Activated effector memory CD4-positive, alpha-beta T cell treated with anti-CD3 and anti-CD28 coated beads, Interleukin-2, amount 50 U/mL, for 16 hours (primary cell): Measurements from ENCODE around the gene TIA1.
"Not testable (repeated sequence)": the region's sequence is repeated elsewhere in the genome, so short reads cannot be mapped to it uniquely, and the experiment has no call there.

Experiments used
- DNase-seq: peaks from one replicate; pipeline ENCODE4 v3.0.0-alpha.2; 2020

TIA1 gene

DNA sequence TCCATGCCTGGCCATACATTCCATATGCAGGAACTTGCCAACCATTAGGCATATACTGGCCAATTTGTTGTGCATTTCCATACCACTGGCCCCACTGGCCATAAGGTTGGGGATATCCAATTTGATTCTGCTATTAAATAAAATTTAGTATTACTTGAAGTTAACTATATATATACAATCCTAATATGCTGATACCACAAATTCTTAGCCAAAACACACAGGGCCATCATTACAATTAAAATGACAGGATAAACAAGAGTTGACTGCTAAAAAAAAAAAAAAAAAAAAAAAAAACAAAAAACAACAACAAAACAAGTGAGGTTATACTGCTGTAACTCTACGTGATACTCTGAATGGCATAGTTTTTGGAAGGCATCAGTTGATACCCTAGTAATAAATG is 34.1 kb downstream of the TIA1 start:
- no peak for DNase-seq

DNA sequence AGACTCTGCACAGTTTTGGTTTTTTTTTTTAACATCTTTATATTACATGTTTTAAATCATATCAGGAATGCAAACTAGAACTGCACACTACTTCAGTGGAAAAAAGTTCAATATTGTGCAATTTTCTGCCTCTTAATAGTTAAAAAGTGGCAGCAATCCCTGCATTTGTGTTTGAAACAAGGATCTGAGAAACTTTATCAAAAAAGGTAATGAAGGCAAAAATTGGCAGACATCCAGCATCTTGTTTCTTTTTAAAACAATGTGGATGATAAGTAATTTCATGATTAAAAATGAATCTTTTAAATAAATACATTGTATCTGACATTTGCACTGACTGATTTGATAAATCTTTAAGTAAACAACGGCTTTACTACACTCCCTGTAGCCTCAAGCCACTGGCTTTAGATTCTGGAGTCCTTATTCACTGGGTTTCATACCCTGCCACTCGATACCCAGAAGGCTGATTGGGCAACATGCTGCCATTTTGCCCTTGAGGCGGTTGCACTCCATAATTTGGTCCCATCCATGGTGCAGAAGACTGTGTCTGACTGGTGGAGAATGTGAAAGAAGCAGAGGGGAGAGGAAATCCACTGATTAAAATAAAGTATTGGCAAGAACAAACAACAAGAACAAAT is 36.0 kb downstream of the TIA1 start:
- no peak for DNase-seq

DNA sequence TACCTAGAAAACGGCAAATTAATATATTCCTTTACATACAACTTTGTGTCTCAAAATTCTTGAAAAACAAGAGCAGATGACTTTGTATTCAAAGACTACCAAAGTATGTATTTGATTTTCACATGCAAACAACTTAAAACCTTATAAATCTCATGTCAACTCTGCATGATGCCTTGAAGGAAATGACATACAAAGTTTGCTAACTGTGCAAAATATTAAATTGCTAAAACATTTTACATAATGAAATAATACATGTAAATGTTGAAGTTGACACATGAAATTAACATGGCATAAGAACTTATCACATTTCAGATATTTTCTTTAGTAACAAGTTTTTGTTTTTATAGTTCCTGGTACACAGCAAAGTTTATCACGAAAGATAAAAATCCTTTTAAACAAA is 36.8 kb downstream of the TIA1 start:
- DNase-seq, result no peak

DNA sequence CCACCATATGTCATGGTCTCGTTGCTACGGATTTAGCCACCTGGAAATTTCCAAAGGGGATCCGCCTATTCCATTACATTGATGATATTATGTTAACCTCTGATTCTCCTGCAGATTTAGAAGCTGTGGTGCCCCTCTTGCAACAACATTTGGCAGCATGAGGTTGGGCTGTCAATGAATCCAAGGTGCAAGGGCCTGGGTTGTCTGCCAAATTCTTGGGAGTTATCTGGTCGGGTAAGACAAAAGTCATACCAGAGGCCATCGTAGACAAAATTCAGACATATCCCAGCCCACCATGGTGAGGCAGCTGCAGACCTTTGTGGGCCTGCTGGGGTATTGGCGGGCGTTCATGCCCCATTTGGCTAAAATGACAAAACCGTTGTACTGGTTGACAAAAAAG is 44.0 kb downstream of the TIA1 start:
- DNase-seq, result no peak

DNA sequence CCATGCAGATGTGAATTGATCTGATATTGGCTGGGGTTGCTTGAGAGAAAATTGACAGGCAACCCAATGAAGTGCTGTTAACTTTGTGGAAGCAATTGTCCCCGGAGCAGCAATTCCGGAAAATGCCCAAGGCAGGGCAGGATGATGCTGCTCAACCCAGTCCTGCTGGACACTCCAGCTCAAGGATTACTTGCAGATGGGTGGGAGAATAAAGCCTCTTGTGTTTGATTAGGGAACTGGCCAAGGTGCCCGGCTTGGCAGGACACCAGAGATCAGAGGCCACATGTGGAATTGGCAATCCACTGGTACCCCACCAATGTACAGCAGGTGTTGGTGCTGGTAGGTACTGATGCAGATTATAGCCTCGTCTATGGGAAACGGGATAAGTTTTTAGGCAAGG is 45.3 kb downstream of the TIA1 start:
- DNase-seq, result no peak

DNA sequence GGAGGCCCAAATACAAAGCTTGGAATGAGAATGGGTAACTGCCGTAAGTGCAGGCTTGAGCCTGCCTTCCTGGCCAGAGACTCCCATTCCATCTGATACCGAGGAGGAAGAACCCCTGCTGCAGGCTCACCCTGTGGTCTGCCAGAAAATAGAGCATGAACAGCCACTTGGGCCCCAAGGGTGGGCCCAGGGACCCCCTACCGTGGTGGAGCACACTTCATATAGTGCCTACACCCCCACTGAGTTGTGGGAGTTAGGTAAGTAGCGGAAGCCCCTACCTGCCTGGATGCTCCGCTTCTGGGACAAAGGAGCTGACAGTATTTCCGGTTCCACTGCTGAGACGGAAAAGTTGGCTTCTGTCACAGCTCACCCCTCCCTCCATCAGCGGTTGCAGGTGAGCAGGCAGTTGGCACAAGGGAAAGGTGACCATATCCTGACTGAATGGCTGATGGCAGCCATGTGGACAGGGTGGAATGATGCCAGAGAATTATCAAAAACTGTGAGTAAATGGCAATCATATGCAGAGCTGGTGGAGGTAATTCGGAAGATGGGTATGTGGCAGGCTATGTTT is 46.1 kb downstream of the TIA1 start:
- DNase-seq, result no peak

DNA sequence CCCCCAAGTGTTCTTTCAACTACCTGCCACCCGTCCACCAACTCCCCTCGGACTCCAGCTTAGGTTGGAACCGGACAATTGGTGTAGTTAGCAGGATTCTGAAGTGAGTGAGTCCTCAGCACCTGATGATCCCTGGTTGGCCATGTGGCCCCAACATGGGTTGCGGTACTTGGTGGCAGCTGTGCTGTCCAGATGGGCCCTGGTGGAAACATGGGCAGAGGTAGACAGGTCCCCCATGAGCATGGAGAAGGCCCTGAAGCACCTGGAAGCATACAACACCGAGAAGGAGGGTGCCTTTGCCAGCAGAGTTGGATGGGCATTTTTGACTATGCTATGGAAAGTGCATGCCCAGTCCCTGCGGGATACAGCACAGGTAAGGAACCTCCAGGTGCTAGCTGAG is 46.6 kb downstream of the TIA1 start:
- DNase-seq, result no peak

DNA sequence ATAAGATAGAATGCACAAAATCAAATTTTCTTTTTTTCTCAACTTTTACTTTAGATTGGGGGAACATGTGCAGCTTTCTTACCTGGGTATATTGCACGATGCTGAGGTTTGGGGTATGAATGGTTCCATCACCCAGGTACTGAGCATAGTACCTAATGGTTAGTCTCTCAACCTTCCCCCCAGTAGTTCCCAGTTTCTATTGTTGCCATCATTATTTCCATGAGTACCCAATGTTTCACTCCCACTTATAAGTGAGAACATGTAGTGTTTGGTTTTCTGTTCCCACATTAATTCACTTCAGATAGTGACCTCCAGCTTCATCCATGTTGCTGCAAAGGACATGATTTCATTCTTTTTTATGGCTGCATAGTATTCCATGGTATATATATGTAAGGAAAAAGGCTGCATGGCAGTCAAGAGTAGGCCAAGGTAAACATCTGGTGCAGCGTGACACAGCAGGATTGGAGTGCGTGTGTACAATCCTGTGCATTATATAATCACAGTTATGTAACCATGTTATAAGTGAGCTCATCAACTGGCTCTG is 47.1 kb downstream of the TIA1 start:
- no peak for DNase-seq

DNA sequence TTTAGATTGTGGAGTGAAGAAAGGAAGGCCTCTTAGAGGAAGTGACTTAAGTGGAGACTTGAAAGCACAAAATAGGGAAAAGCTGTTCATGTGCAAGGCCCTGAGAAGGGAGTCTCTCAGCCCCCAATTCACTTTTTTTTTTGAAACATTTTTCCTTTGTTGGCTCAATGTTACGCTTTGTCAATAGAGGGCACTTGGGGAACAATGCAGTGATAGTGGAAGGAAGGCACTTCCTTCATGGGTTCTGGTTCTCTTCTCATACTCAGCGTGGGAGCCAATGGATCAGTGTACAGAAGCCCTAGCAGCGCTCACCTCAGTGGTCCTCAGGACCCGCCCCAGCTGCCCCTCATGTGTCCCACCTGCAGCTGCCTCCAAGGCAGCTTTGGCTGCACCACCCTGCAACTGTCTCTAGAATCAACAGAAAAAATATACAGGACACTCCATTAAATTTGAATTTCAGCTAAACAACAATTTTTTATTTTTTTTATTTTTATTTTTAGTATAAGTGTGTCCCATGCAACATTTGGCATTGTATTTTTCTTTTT is 49.0 kb downstream of the TIA1 start:
- no peak for DNase-seq

DNA sequence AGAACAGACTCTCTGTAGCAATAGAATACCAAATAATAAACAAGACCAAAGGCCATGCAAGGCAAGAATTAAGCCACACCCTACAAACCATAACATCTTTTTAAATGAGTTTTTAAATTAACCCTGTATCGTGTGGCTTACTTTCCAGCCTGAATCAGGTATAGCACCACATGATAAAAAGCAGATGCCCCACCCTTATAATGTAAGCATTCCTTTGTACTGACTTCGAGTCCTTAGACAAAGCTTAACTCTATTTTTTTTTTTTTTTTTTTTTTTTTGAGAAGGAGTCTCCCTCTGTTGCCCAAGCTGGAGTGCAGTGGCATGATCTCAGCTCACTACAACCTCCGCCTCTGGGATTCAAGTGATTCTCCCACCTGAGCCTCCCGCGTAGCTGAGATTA is 55.9 kb downstream of the TIA1 start:
- DNase-seq, result no peak

DNA sequence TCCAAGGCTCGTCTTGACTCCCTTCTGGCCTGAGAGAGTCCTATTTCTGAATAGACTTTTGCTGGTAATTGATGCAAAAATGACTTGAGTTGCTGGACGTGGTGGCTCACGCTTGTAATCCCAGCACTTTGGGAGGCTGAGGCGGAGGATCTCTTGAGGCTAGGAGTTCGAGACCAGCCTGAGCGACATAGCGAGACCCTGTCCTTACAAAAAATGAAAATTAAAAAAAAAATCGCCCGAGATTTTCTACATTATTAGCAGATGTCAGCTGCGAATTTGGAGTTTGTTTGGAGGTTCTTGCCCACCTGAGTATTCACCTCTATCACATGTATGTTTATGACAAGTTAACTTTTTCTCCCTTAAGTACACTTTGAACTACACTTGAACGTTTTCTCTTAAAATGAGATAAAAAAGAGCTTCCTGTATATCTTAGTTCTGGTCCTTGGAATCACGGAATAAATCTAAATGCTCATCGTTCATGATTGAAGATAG is 57.1 kb downstream of the TIA1 start:
- DNase-seq, result no peak

DNA sequence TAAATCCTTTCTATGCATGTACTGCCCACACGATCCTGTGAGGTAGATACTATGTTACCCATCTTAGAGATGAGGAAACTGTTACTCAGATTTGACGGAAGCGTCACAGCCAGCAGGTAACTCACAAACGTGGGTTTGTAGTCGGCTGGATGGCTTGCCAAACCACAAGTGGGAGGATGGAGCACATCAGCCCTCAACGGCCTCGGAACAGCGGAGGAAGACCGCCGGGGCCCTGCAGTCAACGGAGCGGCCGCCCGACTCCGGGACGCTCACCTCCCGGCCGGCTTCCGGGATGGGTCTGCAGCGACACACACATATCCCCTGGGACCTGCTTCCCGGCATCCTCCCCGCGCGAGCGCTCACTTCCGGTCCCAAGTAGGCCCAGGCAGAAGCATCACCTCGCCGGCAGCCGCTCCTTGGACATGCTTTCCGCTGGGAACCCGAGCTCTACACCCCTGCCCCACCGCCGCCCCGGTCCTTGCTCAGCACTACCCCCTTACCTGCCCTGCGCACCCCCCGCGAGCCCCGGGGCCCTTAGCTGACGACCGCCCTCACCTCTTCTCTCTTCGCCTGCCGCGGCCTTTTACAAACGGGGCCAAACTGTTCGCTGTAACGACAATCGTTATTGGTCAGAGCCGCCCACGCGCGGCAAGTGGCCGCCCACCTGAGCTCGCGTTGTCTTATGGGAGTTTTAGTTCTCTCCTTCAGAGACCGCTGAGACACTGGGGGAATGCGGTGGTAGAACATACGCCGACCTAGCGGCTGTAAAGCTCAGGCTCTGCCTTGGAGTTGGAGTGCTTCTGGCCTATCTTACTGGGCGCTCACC is 57.8 kb downstream of the TIA1 start, which contains the start of gene C2orf42:
Gene C2orf42, minus strand, starts transcription at position 602 of the 826 bp plus-strand sequence. CDS start 9,034 bp downstream, outside the sequence.
- DNase-seq, result peak; percentile 98

DNA sequence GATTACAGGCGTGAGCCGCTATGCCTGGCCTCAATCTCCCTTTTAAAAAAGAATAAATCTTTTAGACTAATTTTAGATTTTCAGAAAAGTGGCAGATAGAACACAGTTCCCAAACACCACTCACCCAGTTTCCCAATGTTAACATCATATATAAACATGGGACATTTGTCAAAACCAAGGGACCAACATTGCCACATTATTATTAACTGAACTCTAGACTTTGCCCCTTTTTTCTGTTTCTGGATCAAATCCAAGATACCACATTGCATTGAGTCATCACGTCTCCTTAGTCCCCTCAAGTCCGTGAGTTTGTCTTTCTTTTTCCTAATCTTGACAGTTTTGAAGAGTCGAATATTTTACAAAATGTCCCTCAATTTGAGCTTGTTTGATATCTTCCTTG is 60.0 kb downstream of the TIA1 start:
- DNase-seq, result no peak

DNA sequence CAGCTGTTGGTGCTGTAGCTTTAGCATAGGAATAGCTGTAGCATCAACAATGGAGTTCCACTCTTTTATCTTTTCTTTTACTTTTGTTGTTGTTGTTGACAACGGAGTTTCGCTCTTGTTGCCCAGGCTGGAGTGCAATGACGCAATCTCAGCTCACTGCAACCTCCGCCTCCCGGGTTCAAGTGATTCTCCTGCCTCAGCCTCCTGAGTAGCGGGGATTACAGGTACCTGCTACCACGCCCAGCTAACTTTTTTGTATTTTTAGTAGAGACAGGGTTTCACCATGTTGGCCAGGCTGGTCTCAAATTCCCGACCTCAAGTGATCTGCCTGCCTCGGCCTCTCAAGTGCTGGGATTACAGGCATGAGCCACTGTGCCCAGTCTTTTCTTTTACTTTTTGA is 61.3 kb downstream of the TIA1 start:
- DNase-seq, result not testable (repeated sequence)

DNA sequence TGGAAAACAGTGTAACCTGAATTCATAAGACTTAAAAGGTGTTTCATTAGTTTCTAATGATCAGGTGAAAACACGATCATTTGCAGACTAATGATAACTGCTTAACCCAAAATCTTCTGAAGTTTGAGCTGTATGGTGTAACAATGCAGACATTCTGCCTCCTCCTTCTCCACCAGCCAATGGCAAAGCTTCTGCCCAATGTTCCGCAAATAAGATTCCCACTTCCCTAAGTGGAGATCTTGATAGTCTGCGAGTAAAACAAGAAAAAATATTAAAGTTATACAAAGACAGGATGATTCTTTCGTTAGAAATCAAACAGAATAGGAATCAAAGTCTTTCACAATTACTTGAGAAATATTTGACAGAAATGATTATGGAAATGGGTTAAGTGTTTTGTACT is 65.7 kb downstream of the TIA1 start:
- no peak for DNase-seq

DNA sequence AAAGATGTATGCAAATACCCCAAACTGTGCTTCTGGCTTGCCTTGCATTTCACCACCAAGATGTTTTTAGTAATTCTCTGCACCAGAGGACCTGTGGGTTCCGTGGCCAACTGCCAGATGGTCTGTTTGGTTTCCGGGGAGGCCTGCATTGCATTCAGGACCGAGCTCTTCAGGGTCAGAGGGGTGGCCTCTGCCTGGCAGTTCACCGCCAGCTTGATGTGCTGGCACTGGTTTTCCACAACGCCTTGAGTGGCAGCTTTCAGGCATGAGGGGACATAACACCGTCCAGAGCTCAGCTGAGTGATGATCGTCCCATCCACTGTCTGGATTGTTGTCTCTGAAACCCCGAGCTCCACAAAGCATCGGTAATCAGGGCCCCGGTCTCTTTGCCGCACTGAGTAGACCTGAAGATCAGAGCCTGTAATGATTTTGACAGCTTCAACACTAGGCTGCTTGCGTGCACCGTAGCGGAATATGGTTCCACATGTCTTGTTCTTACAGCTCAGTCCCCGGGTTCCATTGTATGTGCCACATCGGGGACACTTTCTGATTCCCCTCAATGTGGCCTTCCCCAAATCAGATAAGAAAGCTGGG is 67.0 kb downstream of the TIA1 start:
- no peak for DNase-seq

DNA sequence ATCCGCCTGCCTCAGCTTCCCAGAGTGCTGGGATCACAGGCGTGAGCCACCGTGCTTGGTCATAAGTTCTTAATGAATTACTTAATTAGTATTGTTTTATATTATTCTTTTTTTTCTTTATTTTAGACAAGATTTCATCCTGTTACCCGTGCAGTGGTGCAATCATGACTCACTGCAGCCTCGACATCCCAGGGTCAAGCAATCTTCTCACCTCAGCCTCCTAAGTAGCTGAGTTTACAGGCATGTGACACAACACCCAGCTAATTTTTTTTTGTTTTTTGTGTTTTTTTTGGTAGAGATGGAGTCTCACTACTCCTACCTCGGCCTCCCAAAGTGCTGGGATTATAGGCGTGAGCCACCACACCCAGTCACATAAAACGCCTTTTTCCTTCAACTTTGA is 74.9 kb downstream of the TIA1 start:
- DNase-seq, result no peak

DNA sequence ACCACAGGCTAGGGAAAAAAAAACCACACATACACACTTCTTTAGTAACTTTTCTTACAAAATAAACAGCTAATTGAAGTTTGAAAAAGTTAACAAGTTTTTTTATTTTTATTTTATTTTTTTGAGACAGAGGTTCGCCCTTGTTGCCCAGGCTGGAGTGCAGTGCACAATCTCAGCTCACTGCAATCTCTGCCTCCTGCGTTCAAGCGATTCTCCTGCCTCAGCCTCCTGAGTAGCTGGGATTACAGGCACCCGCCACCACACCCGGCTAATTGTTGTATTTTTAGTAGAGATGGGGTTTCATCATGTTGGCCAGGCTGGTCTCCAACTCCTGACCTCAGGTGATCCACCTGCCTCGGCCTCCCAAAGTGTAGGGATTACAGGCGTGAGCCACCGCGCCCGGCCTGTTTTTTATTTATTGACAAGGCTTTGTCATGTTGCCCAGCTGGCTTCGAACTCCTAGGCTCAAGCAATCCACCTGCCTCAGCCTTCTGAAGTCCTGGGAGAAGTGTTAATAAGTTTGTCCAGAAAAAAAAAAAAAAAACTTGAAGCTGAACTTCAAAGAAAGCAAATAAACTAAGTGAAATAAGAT is 78.7 kb downstream of the TIA1 start:
- not testable (repeated sequence) for DNase-seq

DNA sequence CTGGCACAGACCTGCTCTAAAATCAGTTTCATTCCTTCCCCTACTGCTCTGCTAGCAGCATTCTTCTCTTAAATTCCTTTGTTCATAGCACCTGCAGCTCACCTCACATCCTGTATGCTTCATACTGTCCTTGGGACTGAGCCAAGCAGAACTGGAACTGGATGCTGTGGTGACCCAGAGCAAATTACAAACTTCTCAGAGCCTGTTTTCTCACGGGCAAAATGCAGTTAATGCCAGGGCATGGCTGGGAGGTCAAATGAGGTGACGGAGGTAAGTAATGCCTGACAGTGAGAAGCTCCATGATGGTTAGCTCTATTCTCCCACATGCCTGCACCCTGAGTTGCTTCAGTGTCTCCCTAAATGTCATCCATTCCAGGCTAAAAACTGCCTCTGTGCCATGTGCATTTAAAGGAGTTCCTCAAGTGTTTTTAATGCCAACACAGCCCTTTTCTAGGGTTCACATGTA is 87.3 kb downstream of the TIA1 start:
- no peak for DNase-seq

DNA sequence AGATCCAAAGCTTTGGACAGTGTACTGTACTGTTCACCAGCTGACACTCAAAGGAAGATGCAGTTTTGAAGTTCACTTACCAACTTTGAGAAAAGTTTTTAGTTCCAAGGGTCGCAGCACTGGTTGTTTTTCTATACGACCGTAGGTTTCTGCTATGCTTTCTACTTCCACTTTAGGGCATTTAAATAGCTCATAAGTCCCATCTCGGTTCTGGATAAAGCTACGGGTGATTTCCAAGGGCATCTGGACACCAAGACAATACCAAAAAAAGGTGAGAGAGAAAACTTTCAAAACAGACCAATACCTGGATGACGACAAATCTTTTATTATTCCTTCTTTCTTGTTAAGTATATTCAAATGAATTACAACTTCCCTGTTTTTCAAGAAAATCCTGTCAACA is 87.9 kb downstream of the TIA1 start:
- no peak for DNase-seq
